GM19455 (cell line): ENCODE data around the gene CCDC33.

Source experiments
- ATAC-seq: cut with Tn5 transposase; IDR thresholded peaks from one replicate; pipeline ENCODE4 v1.9.1; 2021; ENCODE audit not compliant: unreplicated experiment

The CCDC33 gene

GRCh38 chr15:74377831-74378766 is 142.0 kb downstream of the CCDC33 start:
- ATAC-seq = no peak

- no peak for ATAC-seq
Measured at GRCh38 chr15:74378848-74379247, 142.7 kb downstream of the CCDC33 start.

GRCh38 chr15:74380361-74381189 is 144.4 kb downstream of the CCDC33 start:
- no peak for ATAC-seq

GRCh38 chr15:74381190-74381453 is 145.0 kb downstream of the CCDC33 start:
- ATAC-seq = no peak

GRCh38 chr15:74381481-74381880 is 145.4 kb downstream of the CCDC33 start:
- ATAC-seq = no peak

- ATAC-seq = no peak
Measured at GRCh38 chr15:74382004-74382816, 146.1 kb downstream of the CCDC33 start.

- no peak for ATAC-seq
Measured at GRCh38 chr15:74383286-74383685, 147.2 kb downstream of the CCDC33 start.

- no peak for ATAC-seq
Measured at GRCh38 chr15:74383695-74384565, 147.8 kb downstream of the CCDC33 start.

- no peak for ATAC-seq
Measured at GRCh38 chr15:74384566-74384880, 148.4 kb downstream of the CCDC33 start.

- peak; percentile 54 for ATAC-seq
Measured at GRCh38 chr15:74384881-74385643, 148.9 kb downstream of the CCDC33 start.

GRCh38 chr15:74385733-74386132 is 149.6 kb downstream of the CCDC33 start:
- no peak for ATAC-seq
